Iris pigment epithelial cell (primary cell): Measurements from ENCODE around the gene RFPL1.
"Not testable (repeated sequence)": the region's sequence is repeated elsewhere in the genome, so short reads cannot be mapped to it uniquely, and the experiment has no call there.

Source experiments
- DNase-seq: peaks from one replicate; pipeline ENCODE4 v3.0.0-alpha.2; 2011; ENCODE audit warnings: low read depth

RFPL1 gene

GRCh38 chr22:29438283-29438682 is at the start of gene RFPL1:
RFPL1 (plus strand) TSS chr22:29438583.
- not testable (repeated sequence) for DNase-seq

- DNase-seq: no peak
Observed at GRCh38 chr22:29388759-29389090, 49.7 kb upstream of the RFPL1 start.

GRCh38 chr22:29390270-29390669 is 48.1 kb upstream of the RFPL1 start:
- DNase-seq: no peak

GRCh38 chr22:29391546-29391945 is 46.8 kb upstream of the RFPL1 start:
- DNase-seq: no peak

- no peak for DNase-seq
Observed at GRCh38 chr22:29393019-29393608, 45.3 kb upstream of the RFPL1 start.

GRCh38 chr22:29394931-29395581 is 43.3 kb upstream of the RFPL1 start:
- peak; percentile 74 for DNase-seq

GRCh38 chr22:29396126-29396525 is 42.3 kb upstream of the RFPL1 start:
- no peak for DNase-seq

GRCh38 chr22:29397791-29398190 is 40.6 kb upstream of the RFPL1 start:
- no peak for DNase-seq

GRCh38 chr22:29400576-29400975 is 37.8 kb upstream of the RFPL1 start:
- DNase-seq: no peak

GRCh38 chr22:29401538-29401937 is 36.8 kb upstream of the RFPL1 start:
- DNase-seq: not testable (repeated sequence)

- no peak for DNase-seq
Observed at GRCh38 chr22:29408940-29409339, 29.4 kb upstream of the RFPL1 start.

- not testable (repeated sequence) for DNase-seq
Observed at GRCh38 chr22:29411569-29412211, 26.7 kb upstream of the RFPL1 start.

- not testable (repeated sequence) for DNase-seq
Observed at GRCh38 chr22:29412772-29413171, 25.6 kb upstream of the RFPL1 start.

GRCh38 chr22:29414951-29415591 is 23.3 kb upstream of the RFPL1 start:
- peak; percentile 4 for DNase-seq

GRCh38 chr22:29418704-29419103 is 19.7 kb upstream of the RFPL1 start:
- DNase-seq: not testable (repeated sequence)

GRCh38 chr22:29426476-29426875 is 11.9 kb upstream of the RFPL1 start:
- no peak for DNase-seq

GRCh38 chr22:29427176-29427760 is 11.1 kb upstream of the RFPL1 start:
- no peak for DNase-seq

GRCh38 chr22:29431986-29432385 is 6.4 kb upstream of the RFPL1 start:
- DNase-seq: no peak

GRCh38 chr22:29433856-29434255 is 4.5 kb upstream of the RFPL1 start:
- no peak for DNase-seq

GRCh38 chr22:29434288-29434687 is 4.1 kb upstream of the RFPL1 start:
- no peak for DNase-seq

GRCh38 chr22:29435236-29436136 is 2.9 kb upstream of the RFPL1 start:
- DNase-seq: no peak

GRCh38 chr22:29442976-29443375 is 4.6 kb downstream of the RFPL1 start:
- DNase-seq: peak; percentile 10
